GM12873 (cell line): ENCODE data around the gene CAPS.

ENCODE experiments used
- CTCF ChIP-seq: IDR thresholded peaks from 2 replicates; pipeline ENCODE4 v1.5.1; 2012; ENCODE audit warnings: low read depth, mild to moderate bottlenecking, moderate library complexity, low read length, control low read depth; ENCODE audit not compliant: insufficient read depth; ENCODE audit errors: missing control alignments

CAPS gene

DNA sequence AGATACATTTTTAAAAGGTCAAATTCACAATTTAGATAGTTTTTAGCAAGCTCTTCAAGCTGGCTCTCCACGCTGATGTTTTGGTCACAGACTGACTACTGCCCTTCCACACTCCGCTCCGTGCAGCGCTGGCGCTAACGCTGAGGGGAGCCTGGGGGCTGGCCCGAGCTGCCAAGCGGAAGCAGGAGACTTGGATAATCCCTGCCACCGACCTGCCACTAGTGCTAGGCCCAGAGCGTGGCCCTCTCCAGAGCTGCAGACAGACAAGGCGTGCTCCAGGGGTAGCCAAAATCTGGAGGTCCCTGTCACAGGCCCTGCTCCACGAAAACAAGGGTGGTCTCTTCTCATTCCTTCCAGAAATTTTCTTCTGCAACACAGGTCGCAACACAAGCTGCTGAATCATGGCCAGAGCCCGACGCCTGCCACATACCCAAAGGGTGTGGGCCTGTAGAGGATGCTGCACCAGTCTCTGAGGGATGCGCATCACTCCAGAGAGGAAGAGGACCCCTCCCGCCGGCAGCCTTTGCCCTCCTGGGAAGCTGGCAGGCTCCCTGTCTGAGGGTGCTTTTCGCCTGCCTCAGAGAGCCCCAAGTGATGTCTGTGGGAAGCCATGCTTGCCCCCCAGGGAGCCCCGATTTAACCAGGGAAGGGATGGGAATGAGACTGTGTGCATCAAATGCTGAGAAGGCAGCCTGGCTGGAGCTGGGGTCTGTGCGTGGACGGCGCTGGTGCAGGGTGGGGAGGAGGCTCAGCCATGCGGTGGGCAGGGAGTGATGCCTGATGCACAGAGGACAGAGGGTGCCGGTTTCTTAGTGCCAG is 21.6 kb downstream of the CAPS start:
- no peak for TF ChIP-seq CTCF

GRCh38 chr19:5936292-5936592 is 22.2 kb downstream of the CAPS start:
- no peak for TF ChIP-seq CTCF

DNA sequence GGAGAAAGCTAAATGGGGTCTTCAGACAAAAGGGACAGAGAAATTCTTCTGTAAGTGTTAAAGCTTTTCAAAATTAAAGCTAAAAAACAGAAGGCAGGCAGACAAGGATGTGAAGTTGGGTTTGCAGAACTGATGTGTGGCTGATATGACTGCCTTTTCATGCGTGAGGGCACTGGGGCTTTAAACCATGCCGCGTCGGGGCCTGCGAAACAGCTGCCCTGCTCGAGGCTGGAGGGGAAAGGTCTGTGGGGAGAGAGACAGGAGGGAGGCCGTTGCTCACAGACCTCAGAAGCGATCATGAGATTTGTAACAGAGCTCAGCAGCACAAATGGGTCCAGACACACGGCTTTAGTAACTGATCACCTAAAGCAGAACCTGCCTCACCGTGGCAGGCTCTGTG is 23.5 kb downstream of the CAPS start:
- TF ChIP-seq CTCF, result no peak

DNA sequence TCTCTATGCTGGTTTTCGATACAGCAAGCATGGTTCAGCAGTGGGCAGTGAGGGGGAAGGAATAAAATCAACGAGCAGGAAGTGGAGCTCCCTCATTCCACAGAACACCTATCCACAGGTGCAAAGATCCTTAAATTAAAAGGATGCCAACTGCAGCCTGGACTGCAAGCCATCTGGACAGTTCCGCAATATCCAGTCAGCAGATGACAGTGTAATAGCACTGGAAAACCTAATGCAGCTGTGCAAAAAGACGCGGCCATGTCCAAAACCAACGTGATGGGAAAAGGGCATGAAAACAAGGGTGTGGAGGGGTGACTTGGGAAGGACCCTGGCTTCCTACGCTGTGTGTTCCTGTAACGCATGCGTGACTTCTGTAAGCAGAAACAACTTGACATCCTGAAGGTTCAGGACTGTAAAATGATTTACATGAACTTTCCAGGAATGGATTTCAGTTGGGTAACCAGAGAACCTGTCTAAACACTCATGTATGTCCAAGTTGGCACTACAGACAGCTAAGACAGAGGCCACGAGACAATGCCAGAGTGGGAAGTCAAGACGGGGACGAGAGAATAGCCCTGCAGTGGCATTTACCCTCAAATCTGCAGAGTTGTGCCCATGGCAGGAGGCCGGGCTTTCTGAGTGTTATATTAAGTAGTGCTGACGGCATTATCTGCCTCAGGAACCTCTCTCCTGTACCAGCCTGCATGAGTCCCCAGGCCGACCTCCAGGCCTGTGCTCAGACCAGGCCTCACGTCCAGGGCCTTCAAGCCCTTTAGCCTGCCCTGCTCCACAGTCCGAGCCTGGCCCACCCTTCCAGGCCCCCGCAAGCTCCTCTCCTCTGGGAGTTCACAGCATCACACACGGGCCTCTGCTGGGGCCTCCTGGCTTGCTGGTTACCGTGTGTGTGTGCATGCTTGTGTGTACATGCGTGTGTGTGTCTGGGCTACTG is 26.5 kb downstream of the CAPS start:
- no peak for TF ChIP-seq CTCF

DNA sequence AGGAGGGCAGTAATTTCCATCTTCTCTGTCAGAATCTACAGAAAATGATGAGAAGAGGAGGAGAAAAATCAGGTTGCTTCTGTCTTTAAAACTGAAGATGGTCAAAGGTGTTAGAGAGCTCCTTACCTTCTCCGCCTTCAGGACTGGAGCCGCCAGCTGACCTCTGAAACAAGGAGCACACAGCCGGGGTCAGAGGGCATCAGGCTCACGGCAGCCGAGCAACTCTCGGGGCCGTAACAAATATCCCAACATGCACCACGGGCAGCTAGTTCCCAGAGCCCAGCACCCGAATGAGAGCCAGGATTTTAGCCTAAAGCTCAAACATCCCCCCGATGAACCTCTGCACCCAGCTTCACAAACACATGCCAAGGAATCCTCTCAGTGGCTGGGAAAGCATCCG is 27.6 kb downstream of the CAPS start:
- TF ChIP-seq CTCF, result no peak

- no peak for TF ChIP-seq CTCF
These were observed 29.0 kb downstream of the CAPS start for GRCh38 chr19:5943045-5943444.

DNA sequence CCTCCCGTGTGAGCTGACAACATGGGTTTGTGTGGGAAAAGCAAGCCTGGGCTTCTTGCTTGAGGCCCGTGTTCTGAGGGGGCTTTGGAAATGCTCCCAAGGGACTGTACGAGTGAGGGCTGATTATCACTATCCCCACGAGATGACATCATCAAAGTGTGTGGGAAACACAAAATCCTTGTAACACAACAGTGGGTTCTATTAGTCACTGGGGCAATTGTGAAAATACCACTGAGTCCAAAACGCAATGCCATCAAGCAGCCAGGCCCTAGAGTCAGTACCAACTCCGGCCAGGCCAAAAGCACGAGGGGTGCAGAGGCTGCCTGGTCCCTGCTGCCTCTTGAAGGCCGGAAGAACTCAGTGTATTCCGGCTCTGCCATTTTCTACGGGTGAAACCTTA is 29.6 kb downstream of the CAPS start:
- TF ChIP-seq CTCF, result no peak
